K562 (cell line): ENCODE measurements around the gene NTM. TPM values are rescaled to one million over a fixed set of nuclear protein-coding genes. Genes with fewer than 3 reads are reported as not detected.

Source experiments
- ATAC-seq: fragments of 200-7000 bp; cut with Tn5 transposase; 3 replicates; pipeline ENCODE4 v1.9.1; 2020; ENCODE audit warnings: moderate library complexity
- BruUV-seq: library from RNA; stranded (reverse); fragments of 400-500 nt; replicated peaks from 2 replicates; lab custom pipeline; 2021; lab: Mats Ljungman, UMichigan
- CTCF ChIA-PET: fragments of 300-600 bp; formaldehyde crosslinking; extraction: SDS; loops from one replicate; lab custom pipeline; 2021; ENCODE audit warnings: low intra/inter-chr PET ratio; lab: Yijun Ruan, JAX
- POLR2A ChIA-PET: fragments of 300-600, 350-650 bp; sonication (Branson Sonifier 250); formaldehyde crosslinking; extraction: SDS; loops from one replicate; lab custom pipeline; 2021; ENCODE audit warnings: antibody characterized with exemption, inconsistent platforms; lab: Yijun Ruan, JAX
- DNase-seq, 4 experiments: peaks; one replicate each; pipeline versions ENCODE4 v3.0.0 to v3.0.0-alpha.2; 2011 to 2018; ENCODE audit warnings: low spot score in 3 of 4, mixed read lengths in 3 of 4; ENCODE audit errors: extremely low read depth in 1 of 4
- FAIRE-seq: peaks from 2 replicates; lab custom pipeline; 2011; peaks lifted over from hg19 to GRCh38; lab: Jason Lieb, UNC
- H2AFZ ChIP-seq: 2 replicates; pipeline ENCODE4 v1.6.0; 2011; ENCODE audit warnings: low read depth, low read length, control low read depth, inconsistent platforms
- H3K27ac ChIP-seq: fragments of 200-600 bp; 3 replicates; pipeline ENCODE4 v1.8.0; 2011; ENCODE audit warnings: low read depth, mild to moderate bottlenecking, control low read depth, inconsistent platforms, low read length, moderate library complexity, mixed read lengths; ENCODE audit errors: extremely low read depth
- H3K27me3 ChIP-seq, 2 experiments: fragments of 300-600 bp in 1 of 2; 2 replicates in 1 of 2; 3 replicates in 1 of 2; pipeline versions ENCODE4 v1.6.0 to v1.8.0; 2011; ENCODE audit warnings: inconsistent platforms in 2 of 2, low read length in 2 of 2, mild to moderate bottlenecking in 1 of 2, mixed read lengths in 1 of 2, moderate library complexity in 1 of 2; ENCODE audit not compliant: control insufficient read depth in 2 of 2, insufficient read depth in 2 of 2
- H3K36me3 ChIP-seq: fragments of 300-600 bp; 3 replicates; pipeline ENCODE4 v1.8.0; 2011; ENCODE audit warnings: mild to moderate bottlenecking, low read length, inconsistent platforms; ENCODE audit not compliant: control insufficient read depth, insufficient read depth
- H3K4me1 ChIP-seq, 2 experiments: fragments of 200-600 bp in 1 of 2; replicated peaks in 1 of 2; 2 replicates in 1 of 2; 3 replicates in 1 of 2; pipeline versions ENCODE4 v1.5.1 to v1.8.0; 2011; ENCODE audit warnings: inconsistent platforms in 2 of 2, low read length in 2 of 2, mild to moderate bottlenecking in 1 of 2, mixed read lengths in 1 of 2, moderate library complexity in 1 of 2; ENCODE audit not compliant: control insufficient read depth in 2 of 2, insufficient read depth in 2 of 2
- H3K4me2 ChIP-seq: 2 replicates; pipeline ENCODE4 v1.6.1; 2011; ENCODE audit warnings: low read length, control low read depth, inconsistent platforms, mixed read lengths; ENCODE audit not compliant: insufficient read depth
- H3K4me3 ChIP-seq: fragments of 200-600 bp; sonication (generic), shearing (Covaris generic); 2 replicates; pipeline ENCODE4 v1.5.1; 2016; ENCODE audit warnings: control low read depth, inconsistent platforms
- H3K79me2 ChIP-seq: fragments of 200-600 bp; 3 replicates; pipeline ENCODE4 v1.8.0; 2011; ENCODE audit warnings: low read length, inconsistent platforms; ENCODE audit not compliant: control insufficient read depth, insufficient read depth
- H3K9ac ChIP-seq, 2 experiments: 2 replicates each; pipeline versions ENCODE4 v1.6.0 to v1.6.1; 2011; ENCODE audit warnings: low read depth in 2 of 2, low read length in 2 of 2, control low read depth in 1 of 2, inconsistent platforms in 1 of 2, mild to moderate bottlenecking in 1 of 2, mixed read lengths in 1 of 2; ENCODE audit not compliant: insufficient read depth in 1 of 2
- H3K9me1 ChIP-seq: one replicate; pipeline ENCODE4 v1.6.0; 2011; ENCODE audit warnings: inconsistent platforms, mild to moderate bottlenecking, low read length, moderate library complexity; ENCODE audit not compliant: control insufficient read depth, insufficient read depth
- H3K9me3 ChIP-seq: replicated peaks from 2 replicates; pipeline ENCODE4 v1.5.1; 2011; ENCODE audit warnings: low read depth, low read length, inconsistent platforms; ENCODE audit not compliant: control insufficient read depth, insufficient read depth
- H4K20me1 ChIP-seq: replicated peaks from 2 replicates; pipeline ENCODE4 v1.6.1; 2011; ENCODE audit warnings: low read length, inconsistent platforms, mixed read lengths; ENCODE audit not compliant: control insufficient read depth, insufficient read depth
- CBX2 ChIP-seq: fragments of 200-600 bp; sonication (generic); IDR thresholded peaks from one replicate; pipeline ENCODE4 v1.6.1; 2012; ENCODE audit warnings: mild to moderate bottlenecking, low read length, inconsistent platforms; ENCODE audit not compliant: insufficient read depth, poor library complexity, severe bottlenecking
- PRDM10 ChIP-seq: fragments of 450-650 bp; IDR thresholded peaks from 2 replicates; pipeline ENCODE4 v1.6.1; 2018; ENCODE audit not compliant: partially characterized antibody
- ZNF133 ChIP-seq: fragments of 250-450 bp; sonication (Bioruptor Pico); IDR thresholded peaks from 2 replicates; pipeline ENCODE4 v1.4.0; 2020; ENCODE audit warnings: mild to moderate bottlenecking
- ZNF175 ChIP-seq: fragments of 200-800 bp; sonication (Bioruptor generic); IDR thresholded peaks from 2 replicates; pipeline ENCODE4 v1.6.1; 2016; ENCODE audit warnings: low read depth, mild to moderate bottlenecking, missing genetic modification characterization, missing compliant biosample characterization
- WGBS: fragments of 100-300 bp; shearing (Covaris generic); methylation state at CpG from one replicate; pipeline ENCODE4 v1.1.6; 2016; ENCODE audit warnings: low coverage, mixed read lengths; ENCODE audit not compliant: insufficient coverage; ENCODE audit errors: missing lambda C conversion rate; 5-methylcytosine and 5-hydroxymethylcytosine counted together
- in situ Hi-C: fragments of 300-500 bp; cut with MboI; formaldehyde crosslinking; loops from 4 replicates; pipeline ENCODE4 v1.15.0; 2018; ENCODE audit warnings: inconsistent platforms, mixed read lengths
- intact Hi-C: fragments of 100-400 bp; cut with micrococcal nuclease; formaldehyde crosslinking; loops from 2 replicates; pipeline ENCODE4 v1.14.2; 2022
- polyA plus RNA-seq, 8 experiments: library from polyadenylated mRNA; depleted of rRNA in 4 of 8; stranded (reverse) in 5 of 8; unstranded in 3 of 8; fragments of >200 nt; fragmentation: Nextera tagmentation in 2 of 8; fragmentation: Illumina TruSeq in 1 of 8; extraction: Ambion mirVana in 2 of 8; extraction: Trizol in 1 of 8; gene quantifications; 2 replicates each; pipeline versions ENCODE4 v1.2.1 to v1.2.3, GENCODE V29; 2011 to 2014; ENCODE audit warnings: inconsistent platforms in 1 of 8, missing spikeins in 1 of 8
- total RNA-seq, 7 experiments: library from RNA; depleted of rRNA in 6 of 7; stranded (reverse); fragments of >200 nt in 6 of 7; fragmentation: Illumina TruSeq in 2 of 7; extraction: Trizol in 2 of 7; gene quantifications; 2 replicates each; pipeline versions ENCODE4 v1.2.1 to v1.2.3, GENCODE V29; 2011 to 2021; ENCODE audit warnings: low replicate concordance in 1 of 7
- TF ChIP-seq, protein P1 (sequence below), 3 experiments: IDR thresholded peaks in 2 of 3; conservative IDR thresholded peaks in 1 of 3; 2 replicates each; pipeline ENCODE4 v1.5.1; 2011 to 2012; ENCODE audit warnings: low read length in 3 of 3, mild to moderate bottlenecking in 3 of 3, control low read depth in 2 of 3, improper control_type of control experiment in 1 of 3, inconsistent platforms in 1 of 3, low read depth in 1 of 3, mixed read lengths in 1 of 3, moderate library complexity in 1 of 3; ENCODE audit not compliant: insufficient read depth in 2 of 3
- TF ChIP-seq, protein P2 (sequence below): fragments of 150-350 bp; conservative IDR thresholded peaks from 2 replicates; pipeline ENCODE4 v1.6.1; 2014; ENCODE audit warnings: low read length
- TF ChIP-seq, protein P3 (sequence below): fragments of 250-450 bp; sonication (Bioruptor Pico); IDR thresholded peaks from 2 replicates; pipeline ENCODE4 v1.8.0; 2022; ENCODE audit warnings: inconsistent platforms

NTM gene
- total and polyA plus RNA-seq, 9 of the 15 experiments (the other 6 are each of a cell fraction or from before 2014, with no cell fraction given), result not detected

DNA sequence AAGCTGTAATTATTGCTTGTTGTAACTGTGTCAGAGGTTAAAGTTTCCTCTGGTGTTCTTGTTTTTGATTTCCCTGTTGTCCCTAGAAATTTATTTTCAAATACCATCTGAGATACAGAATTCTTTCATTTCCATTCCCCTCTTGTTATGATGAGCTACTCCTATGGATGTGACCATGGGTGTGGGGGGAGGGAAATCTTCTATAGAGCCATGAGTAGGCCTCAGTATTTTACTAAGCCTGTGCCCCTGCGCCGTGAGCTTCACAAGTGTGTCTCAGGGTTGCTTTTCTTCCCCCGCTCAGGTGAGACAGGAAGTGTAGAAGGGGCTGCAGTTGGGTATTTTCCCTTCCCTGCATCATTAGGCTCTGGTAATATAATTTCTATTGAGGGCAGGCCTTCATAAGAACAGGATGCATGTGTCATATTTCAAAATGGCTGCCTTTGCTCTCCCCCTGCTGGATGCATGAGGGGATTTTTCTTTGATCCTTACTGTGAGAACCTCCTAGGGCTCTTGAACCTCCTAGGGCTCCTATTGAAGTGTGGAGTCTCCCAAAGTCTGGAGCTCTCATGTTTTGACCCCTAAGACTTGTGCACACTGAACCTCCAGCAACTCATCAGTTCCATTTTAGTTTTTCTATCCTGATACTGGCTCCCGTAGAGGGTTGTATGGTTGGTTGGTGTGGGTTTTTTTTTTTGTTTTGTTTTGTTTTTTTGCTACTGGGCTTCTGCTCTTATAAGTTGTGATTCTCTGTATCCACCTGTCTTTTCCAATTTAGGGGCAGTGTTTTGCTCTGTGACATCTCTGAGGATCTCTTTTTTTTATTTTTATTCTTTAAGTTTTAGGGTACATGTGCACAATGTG is 658.2 kb downstream of the NTM start:
- H3K4me1 ChIP-seq, result no peaks in the 10 kb centered on the region
- ChIA-PET POLR2A (no interaction called here), CTCF (interaction anchor here (0.7 kb wide), 1 partner anchor 437 kb away, joined by 3 read pairs; no protein-coding TSS in a partner anchor)
- intact Hi-C loops (loop anchor here (5.0 kb wide), 1 partner anchor 336 kb away; no protein-coding TSS in a partner anchor), in situ Hi-C loops (no loop called here)
- H3K36me3 ChIP-seq, result no peaks in the 10 kb centered on the region
- no peak overlapping the region for H2AFZ ChIP-seq
- peak in 3 of 4 experiments; percentile 11 to 14 (median 12) for DNase-seq
- no peaks in the 10 kb centered on the region for H4K20me1 ChIP-seq
- H3K27ac ChIP-seq, result no peak overlapping the region
- H3K9ac ChIP-seq, result no peak overlapping the region
- H3K4me3 ChIP-seq, result no peak overlapping the region
- H3K9me1 ChIP-seq, result no peaks in the 10 kb centered on the region
- H3K79me2 ChIP-seq, result no peaks in the 10 kb centered on the region
- no peaks in the 10 kb centered on the region for H3K27me3 ChIP-seq
- H3K4me2 ChIP-seq, result no peak overlapping the region
- FAIRE-seq, result no peak
- no peaks in the 10 kb centered on the region; the same call in 1 of the 2 replicates for H3K9me3 ChIP-seq
- WGBS, result 0% methylated on average over 4 of the region's 4 CpGs
- ATAC-seq, result no peak
- no TSS peak for BruUV-seq
- TF ChIP-seq, protein P1, sequence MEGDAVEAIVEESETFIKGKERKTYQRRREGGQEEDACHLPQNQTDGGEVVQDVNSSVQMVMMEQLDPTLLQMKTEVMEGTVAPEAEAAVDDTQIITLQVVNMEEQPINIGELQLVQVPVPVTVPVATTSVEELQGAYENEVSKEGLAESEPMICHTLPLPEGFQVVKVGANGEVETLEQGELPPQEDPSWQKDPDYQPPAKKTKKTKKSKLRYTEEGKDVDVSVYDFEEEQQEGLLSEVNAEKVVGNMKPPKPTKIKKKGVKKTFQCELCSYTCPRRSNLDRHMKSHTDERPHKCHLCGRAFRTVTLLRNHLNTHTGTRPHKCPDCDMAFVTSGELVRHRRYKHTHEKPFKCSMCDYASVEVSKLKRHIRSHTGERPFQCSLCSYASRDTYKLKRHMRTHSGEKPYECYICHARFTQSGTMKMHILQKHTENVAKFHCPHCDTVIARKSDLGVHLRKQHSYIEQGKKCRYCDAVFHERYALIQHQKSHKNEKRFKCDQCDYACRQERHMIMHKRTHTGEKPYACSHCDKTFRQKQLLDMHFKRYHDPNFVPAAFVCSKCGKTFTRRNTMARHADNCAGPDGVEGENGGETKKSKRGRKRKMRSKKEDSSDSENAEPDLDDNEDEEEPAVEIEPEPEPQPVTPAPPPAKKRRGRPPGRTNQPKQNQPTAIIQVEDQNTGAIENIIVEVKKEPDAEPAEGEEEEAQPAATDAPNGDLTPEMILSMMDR (IDR thresholded peaks at IDR 0.05 in 2 of 3, conservative IDR thresholded peaks at IDR 0.05 in 1 of 3; ENCODE audit: insufficient read depth in 2 of 3, low read depth in 1 of 3, low read length in 3 of 3), result 0 out of 6 replicates have a peak, but pooled peaks of 2 of the 3 experiments have one; percentile 12 to 26
- TF ChIP-seq ZNF133 (no peak), CBX2 (no peak), ZNF175 (CRISPR knock-in tag) (no peak), PRDM10 (no peak)
- TF ChIP-seq, protein P2, sequence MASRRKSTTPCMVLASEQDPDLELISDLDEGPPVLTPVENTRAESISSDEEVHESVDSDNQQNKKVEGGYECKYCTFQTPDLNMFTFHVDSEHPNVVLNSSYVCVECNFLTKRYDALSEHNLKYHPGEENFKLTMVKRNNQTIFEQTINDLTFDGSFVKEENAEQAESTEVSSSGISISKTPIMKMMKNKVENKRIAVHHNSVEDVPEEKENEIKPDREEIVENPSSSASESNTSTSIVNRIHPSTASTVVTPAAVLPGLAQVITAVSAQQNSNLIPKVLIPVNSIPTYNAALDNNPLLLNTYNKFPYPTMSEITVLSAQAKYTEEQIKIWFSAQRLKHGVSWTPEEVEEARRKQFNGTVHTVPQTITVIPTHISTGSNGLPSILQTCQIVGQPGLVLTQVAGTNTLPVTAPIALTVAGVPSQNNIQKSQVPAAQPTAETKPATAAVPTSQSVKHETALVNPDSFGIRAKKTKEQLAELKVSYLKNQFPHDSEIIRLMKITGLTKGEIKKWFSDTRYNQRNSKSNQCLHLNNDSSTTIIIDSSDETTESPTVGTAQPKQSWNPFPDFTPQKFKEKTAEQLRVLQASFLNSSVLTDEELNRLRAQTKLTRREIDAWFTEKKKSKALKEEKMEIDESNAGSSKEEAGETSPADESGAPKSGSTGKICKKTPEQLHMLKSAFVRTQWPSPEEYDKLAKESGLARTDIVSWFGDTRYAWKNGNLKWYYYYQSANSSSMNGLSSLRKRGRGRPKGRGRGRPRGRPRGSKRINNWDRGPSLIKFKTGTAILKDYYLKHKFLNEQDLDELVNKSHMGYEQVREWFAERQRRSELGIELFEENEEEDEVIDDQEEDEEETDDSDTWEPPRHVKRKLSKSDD, result no peak
- TF ChIP-seq, protein P3, sequence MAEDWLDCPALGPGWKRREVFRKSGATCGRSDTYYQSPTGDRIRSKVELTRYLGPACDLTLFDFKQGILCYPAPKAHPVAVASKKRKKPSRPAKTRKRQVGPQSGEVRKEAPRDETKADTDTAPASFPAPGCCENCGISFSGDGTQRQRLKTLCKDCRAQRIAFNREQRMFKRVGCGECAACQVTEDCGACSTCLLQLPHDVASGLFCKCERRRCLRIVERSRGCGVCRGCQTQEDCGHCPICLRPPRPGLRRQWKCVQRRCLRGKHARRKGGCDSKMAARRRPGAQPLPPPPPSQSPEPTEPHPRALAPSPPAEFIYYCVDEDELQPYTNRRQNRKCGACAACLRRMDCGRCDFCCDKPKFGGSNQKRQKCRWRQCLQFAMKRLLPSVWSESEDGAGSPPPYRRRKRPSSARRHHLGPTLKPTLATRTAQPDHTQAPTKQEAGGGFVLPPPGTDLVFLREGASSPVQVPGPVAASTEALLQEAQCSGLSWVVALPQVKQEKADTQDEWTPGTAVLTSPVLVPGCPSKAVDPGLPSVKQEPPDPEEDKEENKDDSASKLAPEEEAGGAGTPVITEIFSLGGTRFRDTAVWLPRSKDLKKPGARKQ, result no peak
